Ishikawa (cell line): Measurements from ENCODE around the gene B4GALT1.

Source experiments
- CEBPB ChIP-seq: IDR thresholded peaks from 2 replicates; pipeline ENCODE4 v1.6.1; 2012
- CREB1 ChIP-seq: IDR thresholded peaks from 2 replicates; pipeline ENCODE4 v1.6.1; 2012; ENCODE audit warnings: low read depth
- EP300 ChIP-seq: IDR thresholded peaks from 2 replicates; pipeline ENCODE4 v1.6.1; 2012; ENCODE audit warnings: borderline replicate concordance
- TAF1 ChIP-seq: IDR thresholded peaks from 2 replicates; pipeline ENCODE4 v1.6.1; 2012; ENCODE audit warnings: low read depth, mild to moderate bottlenecking
- YY1 ChIP-seq: IDR thresholded peaks from 2 replicates; pipeline ENCODE4 v1.6.1; 2012; ENCODE audit warnings: low read depth

DNA sequence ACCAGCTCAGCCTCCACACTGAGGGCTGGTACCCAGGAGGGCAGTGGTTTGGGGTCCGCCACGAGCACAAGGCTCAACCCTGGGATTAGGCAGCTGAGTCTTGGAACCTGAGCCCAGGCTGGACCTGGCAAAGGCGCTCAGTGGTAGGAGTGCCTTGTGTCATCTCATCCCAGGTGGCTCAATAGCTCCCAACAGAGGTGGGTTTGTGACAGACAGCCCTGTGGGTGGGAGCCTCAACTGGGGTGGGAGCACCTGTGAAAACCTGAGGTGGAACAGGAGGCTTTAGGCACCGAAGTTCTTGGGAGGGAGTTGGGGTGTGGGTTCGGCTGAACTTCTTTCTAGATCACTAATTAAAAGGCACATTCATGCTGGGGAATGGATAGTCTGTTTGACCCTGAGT is 55.5 kb downstream of the B4GALT1 start:
- TF ChIP-seq YY1 (no peak), EP300 (no peak), TAF1 (no peak), CREB1 (no peak), CEBPB (no peak)
